Heart right ventricle (tissue), 16 donors: Measurements from ENCODE around the gene PEDS1. TPM values are rescaled to one million over a fixed set of nuclear protein-coding genes. Genes with fewer than 3 reads are reported as not detected.

Experiments
- ATAC-seq, 8 donors: fragments of 200-7000 bp; cut with Tn5 transposase; one replicate each; pipeline ENCODE4 v1.9.1; 2020; ENCODE audit warnings: mild to moderate bottlenecking in 8 of 8, moderate library complexity in 8 of 8, moderate number of reproducible peaks in 1 of 8
- DNase-seq, 2 donors: peaks; one replicate each; pipeline ENCODE4 v3.0.0-alpha.2; 2020
- H3K27ac ChIP-seq, 10 donors: fragments of 200-600 bp; sonication (generic) in 2 of 10; one replicate each; pipeline versions ENCODE4 v1.5.0 to v1.8.0; 2020 to 2022; ENCODE audit warnings: mild to moderate bottlenecking in 3 of 10
- H3K27me3 ChIP-seq, 7 donors: fragments of 200-600 bp; one replicate each; pipeline ENCODE4 v1.8.0; 2021 to 2022; ENCODE audit warnings: mild to moderate bottlenecking in 2 of 7
- H3K36me3 ChIP-seq, 9 donors: fragments of 200-600 bp; sonication (generic) in 1 of 9; one replicate each; pipeline versions ENCODE4 v1.5.0 to v1.8.0; 2020 to 2022; ENCODE audit warnings: mild to moderate bottlenecking in 2 of 9
- H3K4me1 ChIP-seq, 9 donors: fragments of 200-600 bp; sonication (generic) in 1 of 9; one replicate each; pipeline versions ENCODE4 v1.5.0 to v1.8.0; 2020 to 2022; ENCODE audit warnings: mild to moderate bottlenecking in 4 of 9
- H3K4me3 ChIP-seq, 10 donors: fragments of 200-600 bp; sonication (generic) in 2 of 10; one replicate each; pipeline versions ENCODE4 v1.5.0 to v1.8.0; 2020 to 2022; ENCODE audit warnings: mild to moderate bottlenecking in 7 of 10, moderate library complexity in 2 of 10
- H3K9me3 ChIP-seq, 11 donors: fragments of 200-600 bp in 10 of 11; sonication (generic) in 2 of 11; one replicate each; pipeline versions ENCODE4 v1.5.0 to v1.8.0; 2013 to 2022; ENCODE audit warnings: mild to moderate bottlenecking in 2 of 11, control low read depth in 1 of 11, moderate library complexity in 1 of 11
- CTCF ChIP-seq, 9 donors: fragments of 200-600 bp; sonication (generic) in 2 of 9; IDR thresholded peaks; one replicate each; pipeline versions ENCODE4 v1.5.0 to v1.8.0; 2021 to 2022; ENCODE audit warnings: antibody characterized with exemption in 9 of 9, mild to moderate bottlenecking in 5 of 9, moderate library complexity in 1 of 9
- WGBS, 2 donors: extraction: QIAGEN DNeasy Blood & Tissue Kit; methylation state at CpG; one replicate each; pipeline ENCODE4 v1.1.7; 2013; ENCODE audit warnings: inconsistent platforms in 1 of 2; 5-methylcytosine and 5-hydroxymethylcytosine counted together
- intact Hi-C, 10 donors: fragments of 100-400 bp; cut with DNase I; formaldehyde crosslinking; loops; one replicate each; pipeline versions ENCODE4 v1.11.1 to v1.14.2; 2022
- polyA plus RNA-seq, 2 donors: library from polyadenylated mRNA; stranded (reverse); fragments of 200-250 nt; gene quantifications; one replicate each; pipeline ENCODE4 v1.2.3, GENCODE V29; 2013
- total RNA-seq, 10 donors: library from RNA; stranded (reverse); fragmentation: NEBNext Ultra II Directional in 3 of 10; extraction: Animal tissue kit (Norgen Biotek cat#: 25700) in 3 of 10; gene quantifications; one replicate each; pipeline versions ENCODE4 v1.2.1 to v1.2.4, GENCODE V29; 2021 to 2023
- donor health status: Arrhythmogenic right ventricular cardiomyopathy.
- donor health status: ischemic (EF 13 %, LVEDD 7.1; RV severe dilation, severe dysfunction).
- donor health status: healthy with polysubstance abuse.
- donor health status: DM: no; HTN: yes; CAD: no.
- donor health status: DM: no; HTN: no; CAD: no.
- donor health status: ischemic (EF 25% LVEDD 6.9; RV normal size, moderate dysfunction).
- donor health status: ischemic (EF 25% LVEDD 5.7; RV mildly dilated, moderate dysfunction).
- donor health status: healthy.
- donor health status: DM: yes; HTN: yes; CAD: no.
- donor health status: Ischemic cardiomyopathy.
- donor health status: ischemic (EF 35%, LVEDD 5.7; RV mildly dilated, moderate dysfunction).
- donor health status: nonischemic (EF 11% LVEDD 7.7; RV severe dilation, severe dysfunction).
- donor health status: DM: yes; HTN: yes; CAD: no.
- donor health status: PGD.
- donor health status: ischemic (EF 29% LVEDD 5.4; RV normal size, mild dysfunction).
- donor health status: nonischemic (EF 23%, LVEDD 6.1; RV moderate dilation, normal function).

PEDS1 gene
- total and polyA plus RNA-seq, 12 donors = 12.2 to 40.2 (median 24.7) TPM

GRCh38 chr20:50151034-50151743 is 2.3 kb downstream of the PEDS1 start:
- no peaks in the 10 kb centered on the region for H3K27me3 ChIP-seq
- H3K4me1 ChIP-seq = peaks cover 10 to 75% (median 68%) of the 10 kb centered on the region in 9 donors
- intact Hi-C loops = no loop called here
- no peak for DNase-seq
- peaks cover 0 to 27% (median 0%) of the 10 kb centered on the region in 9 donors for H3K36me3 ChIP-seq
- TF ChIP-seq CTCF (IDR thresholded peaks at IDR 0.05) = no peak
- H3K27ac ChIP-seq = peak overlapping the region in 5 of 10 donors; percentile 22 to 98 (median 96)
- no peak for ATAC-seq
- H3K4me3 ChIP-seq = peak overlapping the region in 6 of 10 donors; percentile 95 to 98 (median 97)
- H3K9me3 ChIP-seq = no peaks in the 10 kb centered on the region
- 79 to 90% methylated on average over 10 of the region's 10 CpGs for WGBS, 2 donors

GRCh38 chr20:50149481-50150254 is 3.9 kb downstream of the PEDS1 start:
- intact Hi-C loops = no loop called here
- TF ChIP-seq CTCF (IDR thresholded peaks at IDR 0.05) = no peak

GRCh38 chr20:50146732-50147662 is 6.5 kb downstream of the PEDS1 start:
- ATAC-seq (peak in 7 of 8 donors; percentile 9 to 71 (median 54)), DNase-seq (no peak)
- H3K36me3 ChIP-seq = peaks cover 0 to 42% (median 12%) of the 10 kb centered on the region in 9 donors
- H3K27ac ChIP-seq = peak overlapping the region; percentile 57 to 89 (median 74)
- intact Hi-C loops = no loop called here
- no peaks in the 10 kb centered on the region for H3K9me3 ChIP-seq
- 59 to 64% methylated on average over 17 of the region's 17 CpGs for WGBS, 2 donors
- TF ChIP-seq CTCF (IDR thresholded peaks at IDR 0.05) = no peak
- peak overlapping the region in 2 of 10 donors; percentile 1 to 8 for H3K4me3 ChIP-seq
- peaks cover 4 to 92% (median 63%) of the 10 kb centered on the region in 9 donors for H3K4me1 ChIP-seq
- no peaks in the 10 kb centered on the region for H3K27me3 ChIP-seq

More at GRCh38 chr20:50149481-50150254, 3.9 kb downstream of the PEDS1 start:
- Histone ChIP-seq H3K27me3 (no peaks in the 10 kb centered on the region), H3K27ac (peak overlapping the region in 2 of 10 donors; percentile 13 to 39), H3K4me3 (no peak overlapping the region), H3K9me3 (no peaks in the 10 kb centered on the region), H3K4me1 (peaks cover 10 to 88% (median 76%) of the 10 kb centered on the region in 9 donors), H3K36me3 (peaks cover 0 to 27% (median 0%) of the 10 kb centered on the region in 9 donors)
- DNase-seq = no peak
- ATAC-seq = no peak
- WGBS, 2 donors = 79 to 86% methylated on average over 16 of the region's 16 CpGs
